Measurements from ENCODE around the gene HSP90AB1.

The HSP90AB1 gene

DNA sequence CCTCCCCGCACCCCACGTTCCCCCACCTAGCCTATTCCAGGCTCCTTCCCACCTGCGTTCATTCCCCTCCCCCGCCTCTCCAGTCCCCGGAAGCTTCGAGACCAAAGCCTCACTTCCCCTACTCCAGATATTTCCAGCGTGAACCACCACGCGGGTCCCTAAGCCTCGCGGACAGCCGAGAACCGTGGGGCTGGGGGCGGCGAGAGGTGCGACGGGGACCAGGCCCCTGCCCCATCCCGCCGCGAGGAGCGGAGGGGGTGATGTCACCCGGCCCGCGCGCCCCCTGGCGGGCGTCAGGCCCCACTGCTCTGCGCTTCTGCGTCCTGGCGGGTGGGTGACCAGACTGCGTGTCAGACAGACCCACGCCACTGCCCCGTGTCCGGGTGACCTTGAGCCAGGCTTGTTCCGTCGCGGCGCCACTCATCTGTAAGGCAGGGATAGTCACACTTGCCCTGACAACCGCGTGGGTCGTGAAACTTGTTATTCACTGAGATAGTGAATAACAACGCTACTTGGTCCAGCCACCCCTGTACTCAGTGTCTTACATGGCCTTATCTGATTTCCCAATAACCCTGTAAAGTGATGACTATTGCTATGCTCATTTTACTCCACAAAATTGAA, 9.0 kb upstream of the HSP90AB1 start (continued):
- 0 out of 2 replicates have a peak, but pooled peaks have one; percentile 73 for TF ChIP-seq ZNF24 (tag by site-specific recombination; IDR thresholded peaks at IDR 0.05)
- TF ChIP-seq ZNF664 (tag by site-specific recombination; IDR thresholded peaks at IDR 0.05), result no peak
- TF ChIP-seq KLF8 (tag by site-specific recombination; IDR thresholded peaks at IDR 0.05), result peak; percentile 92
- peak; percentile 52 for TF ChIP-seq GLIS1 (tag by site-specific recombination; IDR thresholded peaks at IDR 0.05)
- TF ChIP-seq, protein P1, sequence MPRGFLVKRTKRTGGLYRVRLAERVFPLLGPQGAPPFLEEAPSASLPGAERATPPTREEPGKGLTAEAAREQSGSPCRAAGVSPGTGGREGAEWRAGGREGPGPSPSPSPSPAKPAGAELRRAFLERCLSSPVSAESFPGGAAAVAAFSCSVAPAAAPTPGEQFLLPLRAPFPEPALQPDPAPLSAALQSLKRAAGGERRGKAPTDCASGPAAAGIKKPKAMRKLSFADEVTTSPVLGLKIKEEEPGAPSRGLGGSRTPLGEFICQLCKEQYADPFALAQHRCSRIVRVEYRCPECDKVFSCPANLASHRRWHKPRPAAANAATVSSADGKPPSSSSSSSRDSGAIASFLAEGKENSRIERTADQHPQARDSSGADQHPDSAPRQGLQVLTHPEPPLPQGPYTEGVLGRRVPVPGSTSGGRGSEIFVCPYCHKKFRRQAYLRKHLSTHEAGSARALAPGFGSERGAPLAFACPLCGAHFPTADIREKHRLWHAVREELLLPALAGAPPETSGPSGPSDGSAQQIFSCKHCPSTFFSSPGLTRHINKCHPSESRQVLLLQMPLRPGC (tag by site-specific recombination; IDR thresholded peaks at IDR 0.05), result peak; percentile 58
- TF ChIP-seq ZFP41 (tag by site-specific recombination; IDR thresholded peaks at IDR 0.05; ENCODE audit: borderline replicate concordance), result no peak
- TF ChIP-seq, protein P2, sequence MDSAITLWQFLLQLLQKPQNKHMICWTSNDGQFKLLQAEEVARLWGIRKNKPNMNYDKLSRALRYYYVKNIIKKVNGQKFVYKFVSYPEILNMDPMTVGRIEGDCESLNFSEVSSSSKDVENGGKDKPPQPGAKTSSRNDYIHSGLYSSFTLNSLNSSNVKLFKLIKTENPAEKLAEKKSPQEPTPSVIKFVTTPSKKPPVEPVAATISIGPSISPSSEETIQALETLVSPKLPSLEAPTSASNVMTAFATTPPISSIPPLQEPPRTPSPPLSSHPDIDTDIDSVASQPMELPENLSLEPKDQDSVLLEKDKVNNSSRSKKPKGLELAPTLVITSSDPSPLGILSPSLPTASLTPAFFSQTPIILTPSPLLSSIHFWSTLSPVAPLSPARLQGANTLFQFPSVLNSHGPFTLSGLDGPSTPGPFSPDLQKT (IDR thresholded peaks at IDR 0.05; ENCODE audit: borderline replicate concordance, low read depth, low read length), result no peak
- TF ChIP-seq, protein P3, sequence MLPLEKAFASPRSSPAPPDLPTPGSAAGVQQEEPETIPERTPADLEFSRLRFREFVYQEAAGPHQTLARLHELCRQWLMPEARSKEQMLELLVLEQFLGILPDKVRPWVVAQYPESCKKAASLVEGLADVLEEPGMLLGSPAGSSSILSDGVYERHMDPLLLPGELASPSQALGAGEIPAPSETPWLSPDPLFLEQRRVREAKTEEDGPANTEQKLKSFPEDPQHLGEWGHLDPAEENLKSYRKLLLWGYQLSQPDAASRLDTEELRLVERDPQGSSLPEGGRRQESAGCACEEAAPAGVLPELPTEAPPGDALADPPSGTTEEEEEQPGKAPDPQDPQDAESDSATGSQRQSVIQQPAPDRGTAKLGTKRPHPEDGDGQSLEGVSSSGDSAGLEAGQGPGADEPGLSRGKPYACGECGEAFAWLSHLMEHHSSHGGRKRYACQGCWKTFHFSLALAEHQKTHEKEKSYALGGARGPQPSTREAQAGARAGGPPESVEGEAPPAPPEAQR (tag by site-specific recombination; IDR thresholded peaks at IDR 0.05), result 0 out of 2 replicates have a peak, but pooled peaks have one; percentile 25
- TF ChIP-seq ZBTB20 (tag by site-specific recombination; IDR thresholded peaks at IDR 0.05), result no peak; the same call in none of the 2 replicates
- no peak for TF ChIP-seq ZNF155 (tag by site-specific recombination; IDR thresholded peaks at IDR 0.05)
- TF ChIP-seq, protein P4, sequence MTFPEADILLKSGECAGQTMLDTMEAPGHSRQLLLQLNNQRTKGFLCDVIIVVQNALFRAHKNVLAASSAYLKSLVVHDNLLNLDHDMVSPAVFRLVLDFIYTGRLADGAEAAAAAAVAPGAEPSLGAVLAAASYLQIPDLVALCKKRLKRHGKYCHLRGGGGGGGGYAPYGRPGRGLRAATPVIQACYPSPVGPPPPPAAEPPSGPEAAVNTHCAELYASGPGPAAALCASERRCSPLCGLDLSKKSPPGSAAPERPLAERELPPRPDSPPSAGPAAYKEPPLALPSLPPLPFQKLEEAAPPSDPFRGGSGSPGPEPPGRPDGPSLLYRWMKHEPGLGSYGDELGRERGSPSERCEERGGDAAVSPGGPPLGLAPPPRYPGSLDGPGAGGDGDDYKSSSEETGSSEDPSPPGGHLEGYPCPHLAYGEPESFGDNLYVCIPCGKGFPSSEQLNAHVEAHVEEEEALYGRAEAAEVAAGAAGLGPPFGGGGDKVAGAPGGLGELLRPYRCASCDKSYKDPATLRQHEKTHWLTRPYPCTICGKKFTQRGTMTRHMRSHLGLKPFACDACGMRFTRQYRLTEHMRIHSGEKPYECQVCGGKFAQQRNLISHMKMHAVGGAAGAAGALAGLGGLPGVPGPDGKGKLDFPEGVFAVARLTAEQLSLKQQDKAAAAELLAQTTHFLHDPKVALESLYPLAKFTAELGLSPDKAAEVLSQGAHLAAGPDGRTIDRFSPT (tag by site-specific recombination; IDR thresholded peaks at IDR 0.05), result no peak
- no peak for TF ChIP-seq ZSCAN23 (tag by site-specific recombination; IDR thresholded peaks at IDR 0.05)
- no peak for TF ChIP-seq SETDB1 (IDR thresholded peaks at IDR 0.05; ENCODE audit: insufficient read length, low read length)
- TF ChIP-seq, protein P5, sequence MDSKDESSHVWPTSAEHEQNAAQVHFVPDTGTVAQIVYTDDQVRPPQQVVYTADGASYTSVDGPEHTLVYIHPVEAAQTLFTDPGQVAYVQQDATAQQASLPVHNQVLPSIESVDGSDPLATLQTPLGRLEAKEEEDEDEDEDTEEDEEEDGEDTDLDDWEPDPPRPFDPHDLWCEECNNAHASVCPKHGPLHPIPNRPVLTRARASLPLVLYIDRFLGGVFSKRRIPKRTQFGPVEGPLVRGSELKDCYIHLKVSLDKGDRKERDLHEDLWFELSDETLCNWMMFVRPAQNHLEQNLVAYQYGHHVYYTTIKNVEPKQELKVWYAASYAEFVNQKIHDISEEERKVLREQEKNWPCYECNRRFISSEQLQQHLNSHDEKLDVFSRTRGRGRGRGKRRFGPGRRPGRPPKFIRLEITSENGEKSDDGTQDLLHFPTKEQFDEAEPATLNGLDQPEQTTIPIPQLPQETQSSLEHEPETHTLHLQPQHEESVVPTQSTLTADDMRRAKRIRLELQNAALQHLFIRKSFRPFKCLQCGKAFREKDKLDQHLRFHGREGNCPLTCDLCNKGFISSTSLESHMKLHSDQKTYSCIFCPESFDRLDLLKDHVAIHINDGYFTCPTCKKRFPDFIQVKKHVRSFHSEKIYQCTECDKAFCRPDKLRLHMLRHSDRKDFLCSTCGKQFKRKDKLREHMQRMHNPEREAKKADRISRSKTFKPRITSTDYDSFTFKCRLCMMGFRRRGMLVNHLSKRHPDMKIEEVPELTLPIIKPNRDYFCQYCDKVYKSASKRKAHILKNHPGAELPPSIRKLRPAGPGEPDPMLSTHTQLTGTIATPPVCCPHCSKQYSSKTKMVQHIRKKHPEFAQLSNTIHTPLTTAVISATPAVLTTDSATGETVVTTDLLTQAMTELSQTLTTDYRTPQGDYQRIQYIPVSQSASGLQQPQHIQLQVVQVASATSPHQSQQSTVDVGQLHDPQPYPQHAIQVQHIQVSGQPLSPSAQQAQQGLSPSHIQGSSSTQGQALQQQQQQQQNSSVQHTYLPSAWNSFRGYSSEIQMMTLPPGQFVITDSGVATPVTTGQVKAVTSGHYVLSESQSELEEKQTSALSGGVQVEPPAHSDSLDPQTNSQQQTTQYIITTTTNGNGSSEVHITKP (tag by site-specific recombination; IDR thresholded peaks at IDR 0.05), result peak; percentile 91
- no peak for TF ChIP-seq ZFP3 (tag by site-specific recombination; IDR thresholded peaks at IDR 0.05; ENCODE audit: low read depth)
- TF ChIP-seq ZNF792 (tag by site-specific recombination; IDR thresholded peaks at IDR 0.05), result no peak
- TF ChIP-seq, protein P6, sequence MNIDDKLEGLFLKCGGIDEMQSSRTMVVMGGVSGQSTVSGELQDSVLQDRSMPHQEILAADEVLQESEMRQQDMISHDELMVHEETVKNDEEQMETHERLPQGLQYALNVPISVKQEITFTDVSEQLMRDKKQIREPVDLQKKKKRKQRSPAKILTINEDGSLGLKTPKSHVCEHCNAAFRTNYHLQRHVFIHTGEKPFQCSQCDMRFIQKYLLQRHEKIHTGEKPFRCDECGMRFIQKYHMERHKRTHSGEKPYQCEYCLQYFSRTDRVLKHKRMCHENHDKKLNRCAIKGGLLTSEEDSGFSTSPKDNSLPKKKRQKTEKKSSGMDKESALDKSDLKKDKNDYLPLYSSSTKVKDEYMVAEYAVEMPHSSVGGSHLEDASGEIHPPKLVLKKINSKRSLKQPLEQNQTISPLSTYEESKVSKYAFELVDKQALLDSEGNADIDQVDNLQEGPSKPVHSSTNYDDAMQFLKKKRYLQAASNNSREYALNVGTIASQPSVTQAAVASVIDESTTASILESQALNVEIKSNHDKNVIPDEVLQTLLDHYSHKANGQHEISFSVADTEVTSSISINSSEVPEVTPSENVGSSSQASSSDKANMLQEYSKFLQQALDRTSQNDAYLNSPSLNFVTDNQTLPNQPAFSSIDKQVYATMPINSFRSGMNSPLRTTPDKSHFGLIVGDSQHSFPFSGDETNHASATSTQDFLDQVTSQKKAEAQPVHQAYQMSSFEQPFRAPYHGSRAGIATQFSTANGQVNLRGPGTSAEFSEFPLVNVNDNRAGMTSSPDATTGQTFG (tag by site-specific recombination; IDR thresholded peaks at IDR 0.05; ENCODE audit: borderline replicate concordance), result peak; percentile 35; the same call in 1 of the 2 replicates
- no peak for TF ChIP-seq ZNF560 (tag by site-specific recombination; IDR thresholded peaks at IDR 0.05; ENCODE audit: borderline replicate concordance)
- no peak; the same call in 1 of the 2 replicates for TF ChIP-seq ZNF157 (tag by site-specific recombination; IDR thresholded peaks at IDR 0.05)
- TF ChIP-seq ZNF426 (tag by site-specific recombination; IDR thresholded peaks at IDR 0.05), result no peak
- TF ChIP-seq, protein P7, sequence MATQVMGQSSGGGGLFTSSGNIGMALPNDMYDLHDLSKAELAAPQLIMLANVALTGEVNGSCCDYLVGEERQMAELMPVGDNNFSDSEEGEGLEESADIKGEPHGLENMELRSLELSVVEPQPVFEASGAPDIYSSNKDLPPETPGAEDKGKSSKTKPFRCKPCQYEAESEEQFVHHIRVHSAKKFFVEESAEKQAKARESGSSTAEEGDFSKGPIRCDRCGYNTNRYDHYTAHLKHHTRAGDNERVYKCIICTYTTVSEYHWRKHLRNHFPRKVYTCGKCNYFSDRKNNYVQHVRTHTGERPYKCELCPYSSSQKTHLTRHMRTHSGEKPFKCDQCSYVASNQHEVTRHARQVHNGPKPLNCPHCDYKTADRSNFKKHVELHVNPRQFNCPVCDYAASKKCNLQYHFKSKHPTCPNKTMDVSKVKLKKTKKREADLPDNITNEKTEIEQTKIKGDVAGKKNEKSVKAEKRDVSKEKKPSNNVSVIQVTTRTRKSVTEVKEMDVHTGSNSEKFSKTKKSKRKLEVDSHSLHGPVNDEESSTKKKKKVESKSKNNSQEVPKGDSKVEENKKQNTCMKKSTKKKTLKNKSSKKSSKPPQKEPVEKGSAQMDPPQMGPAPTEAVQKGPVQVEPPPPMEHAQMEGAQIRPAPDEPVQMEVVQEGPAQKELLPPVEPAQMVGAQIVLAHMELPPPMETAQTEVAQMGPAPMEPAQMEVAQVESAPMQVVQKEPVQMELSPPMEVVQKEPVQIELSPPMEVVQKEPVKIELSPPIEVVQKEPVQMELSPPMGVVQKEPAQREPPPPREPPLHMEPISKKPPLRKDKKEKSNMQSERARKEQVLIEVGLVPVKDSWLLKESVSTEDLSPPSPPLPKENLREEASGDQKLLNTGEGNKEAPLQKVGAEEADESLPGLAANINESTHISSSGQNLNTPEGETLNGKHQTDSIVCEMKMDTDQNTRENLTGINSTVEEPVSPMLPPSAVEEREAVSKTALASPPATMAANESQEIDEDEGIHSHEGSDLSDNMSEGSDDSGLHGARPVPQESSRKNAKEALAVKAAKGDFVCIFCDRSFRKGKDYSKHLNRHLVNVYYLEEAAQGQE (tag by site-specific recombination; IDR thresholded peaks at IDR 0.05), result peak; percentile 38; the same call in 1 of the 2 replicates
- TF ChIP-seq ZNF549 (tag by site-specific recombination; IDR thresholded peaks at IDR 0.05), result no peak
